HG02938 (cell line): ENCODE results near the gene DROSHA.

Experiments
- ATAC-seq: cut with Tn5 transposase; IDR thresholded peaks from one replicate; pipeline ENCODE4 v1.9.1; 2021; ENCODE audit warnings: mild to moderate bottlenecking, moderate library complexity; ENCODE audit not compliant: unreplicated experiment

The DROSHA gene

GRCh38 chr5:31355337-31355736, 176.6 kb downstream of the DROSHA start:
- ATAC-seq, result no peak
